ENCODE measurements around the gene PTPDC1. TPM values are rescaled to one million over a fixed set of nuclear protein-coding genes. Genes with fewer than 3 reads are reported as not detected.

Gene PTPDC1
- total and polyA plus RNA-seq, 4 donors, result 4.0 to 12.9 (median 9.3) TPM

GRCh38 chr9:94065535-94065961 lies 18.7 kb upstream of the PTPDC1 start:
- Histone ChIP-seq H3K27me3 (ENCODE audit: control insufficient read depth in 1 of 2, insufficient read depth in 2 of 2, low read length in 1 of 2) (no peaks in the 10 kb centered on the region), H3K36me3 (ENCODE audit: control insufficient read depth in 1 of 2, insufficient read depth in 2 of 2, low read length in 1 of 2) (no peaks in the 10 kb centered on the region), H3K4me1 (ENCODE audit: control insufficient read depth in 1 of 2, insufficient read depth in 2 of 2, low read length in 2 of 2) (no peaks in the 10 kb centered on the region), H3K9me3 (ENCODE audit: control insufficient read depth, low read length) (no peaks in the 10 kb centered on the region), H3K4me3 (ENCODE audit: low read length in 2 of 2) (no peak overlapping the region), H3K27ac (ENCODE audit: low read depth in 1 of 2, low read length in 2 of 2) (no peak overlapping the region)
- intact Hi-C loops (cut with DNase I), result loop anchor here (1.0 to 2.0 kb wide), 2 partner anchors 147 to 148 kb away; no protein-coding TSS in a partner anchor
- ATAC-seq (ENCODE audit: low FRiP score) (peak; percentile 82), DNase-seq (peak; percentile 82 to 83)
- 0 to 2% methylated on average over 2 of the region's 2 CpGs for WGBS, 2 donors

GRCh38 chr9:94068257-94068656 lies 16.0 kb upstream of the PTPDC1 start:
- Histone ChIP-seq H3K27me3 (ENCODE audit: control insufficient read depth in 1 of 2, insufficient read depth in 2 of 2, low read length in 1 of 2) (no peaks in the 10 kb centered on the region), H3K4me3 (ENCODE audit: low read length in 2 of 2) (no peak overlapping the region), H3K9me3 (ENCODE audit: control insufficient read depth, low read length) (no peaks in the 10 kb centered on the region), H3K36me3 (ENCODE audit: control insufficient read depth in 1 of 2, insufficient read depth in 2 of 2, low read length in 1 of 2) (no peaks in the 10 kb centered on the region), H3K27ac (ENCODE audit: low read depth in 1 of 2, low read length in 2 of 2) (no peak overlapping the region), H3K4me1 (ENCODE audit: control insufficient read depth in 1 of 2, insufficient read depth in 2 of 2, low read length in 2 of 2) (no peaks in the 10 kb centered on the region)
- DNase-seq (no peak), ATAC-seq (ENCODE audit: low FRiP score) (no peak)
- 80 to 91% methylated on average over 2 of the region's 2 CpGs for WGBS, 2 donors
- intact Hi-C loops (cut with DNase I), result no loop called here

- Histone ChIP-seq H3K27ac (ENCODE audit: low read depth in 1 of 2, low read length in 2 of 2) (no peak overlapping the region), H3K4me3 (ENCODE audit: low read length in 2 of 2) (no peak overlapping the region), H3K4me1 (ENCODE audit: control insufficient read depth in 1 of 2, insufficient read depth in 2 of 2, low read length in 2 of 2) (no peaks in the 10 kb centered on the region), H3K27me3 (ENCODE audit: control insufficient read depth in 1 of 2, insufficient read depth in 2 of 2, low read length in 1 of 2) (no peaks in the 10 kb centered on the region), H3K9me3 (ENCODE audit: control insufficient read depth, low read length) (no peaks in the 10 kb centered on the region), H3K36me3 (ENCODE audit: control insufficient read depth in 1 of 2, insufficient read depth in 2 of 2, low read length in 1 of 2) (no peaks in the 10 kb centered on the region)
- intact Hi-C loops (cut with DNase I), result loop anchor here in 1 of 2 donors (5.0 kb wide), 1 partner anchor 36 kb away; no protein-coding TSS in a partner anchor
- no peak for ATAC-seq (ENCODE audit: low FRiP score)
- DNase-seq, result no peak
- 98% methylated on average over 1 of the region's 1 CpG for WGBS, 2 donors
Observed at GRCh38 chr9:94076557-94076956, 7.7 kb upstream of the PTPDC1 start.

GRCh38 chr9:94078086-94078485 lies 6.2 kb upstream of the PTPDC1 start:
- ATAC-seq (ENCODE audit: low FRiP score), result no peak
- intact Hi-C loops (cut with DNase I), result loop anchor here in 1 of 2 donors (5.0 kb wide), 1 partner anchor 34 kb away; no protein-coding TSS in a partner anchor
- Histone ChIP-seq H3K27me3 (ENCODE audit: control insufficient read depth in 1 of 2, insufficient read depth in 2 of 2, low read length in 1 of 2) (no peaks in the 10 kb centered on the region), H3K4me1 (ENCODE audit: control insufficient read depth in 1 of 2, insufficient read depth in 2 of 2, low read length in 2 of 2) (no peaks in the 10 kb centered on the region), H3K9me3 (ENCODE audit: control insufficient read depth, low read length) (no peaks in the 10 kb centered on the region), H3K4me3 (ENCODE audit: low read length in 2 of 2) (no peak overlapping the region), H3K27ac (ENCODE audit: low read depth in 1 of 2, low read length in 2 of 2) (no peak overlapping the region), H3K36me3 (ENCODE audit: control insufficient read depth in 1 of 2, insufficient read depth in 2 of 2, low read length in 1 of 2) (peaks cover 0 to 2% of the 10 kb centered on the region in 2 donors)
- no peak for DNase-seq
- 97 to 98% methylated on average over 2 of the region's 2 CpGs for WGBS, 2 donors

GRCh38 chr9:94079236-94079635 lies 5.0 kb upstream of the PTPDC1 start:
- intact Hi-C loops (cut with DNase I), result loop anchor here in 1 of 2 donors (5.0 kb wide), 1 partner anchor 33 kb away; no protein-coding TSS in a partner anchor
- no peaks in the 10 kb centered on the region for H3K4me1 ChIP-seq (ENCODE audit: control insufficient read depth in 1 of 2, insufficient read depth in 2 of 2, low read length in 2 of 2)

GRCh38 chr9:94080249-94080648 lies 4.0 kb upstream of the PTPDC1 start:
- intact Hi-C loops (cut with DNase I), result no loop called here
- Histone ChIP-seq H3K36me3 (ENCODE audit: control insufficient read depth in 1 of 2, insufficient read depth in 2 of 2, low read length in 1 of 2) (peaks cover 0 to 2% of the 10 kb centered on the region in 2 donors), H3K27me3 (ENCODE audit: control insufficient read depth in 1 of 2, insufficient read depth in 2 of 2, low read length in 1 of 2) (no peaks in the 10 kb centered on the region), H3K27ac (ENCODE audit: low read depth in 1 of 2, low read length in 2 of 2) (no peak overlapping the region), H3K9me3 (ENCODE audit: control insufficient read depth, low read length) (no peaks in the 10 kb centered on the region), H3K4me1 (ENCODE audit: control insufficient read depth in 1 of 2, insufficient read depth in 2 of 2, low read length in 2 of 2) (no peaks in the 10 kb centered on the region), H3K4me3 (ENCODE audit: low read length in 2 of 2) (no peak overlapping the region)
- ATAC-seq (ENCODE audit: low FRiP score), result no peak
- WGBS, 2 donors, result 95 to 98% methylated on average over 2 of the region's 2 CpGs
- DNase-seq, result no peak

More at GRCh38 chr9:94079236-94079635, 5.0 kb upstream of the PTPDC1 start:
- no peaks in the 10 kb centered on the region for H3K9me3 ChIP-seq (ENCODE audit: control insufficient read depth, low read length)
- no peak overlapping the region for H3K4me3 ChIP-seq (ENCODE audit: low read length in 2 of 2)
- WGBS, 2 donors, result 78 to 94% methylated on average over 2 of the region's 2 CpGs
- no peak for ATAC-seq (ENCODE audit: low FRiP score)
- H3K27ac ChIP-seq (ENCODE audit: low read depth in 1 of 2, low read length in 2 of 2), result no peak overlapping the region
- H3K27me3 ChIP-seq (ENCODE audit: control insufficient read depth in 1 of 2, insufficient read depth in 2 of 2, low read length in 1 of 2), result no peaks in the 10 kb centered on the region
- H3K36me3 ChIP-seq (ENCODE audit: control insufficient read depth in 1 of 2, insufficient read depth in 2 of 2, low read length in 1 of 2), result peaks cover 0 to 2% of the 10 kb centered on the region in 2 donors
- no peak for DNase-seq

- Histone ChIP-seq H3K9me3 (ENCODE audit: control insufficient read depth, low read length) (no peaks in the 10 kb centered on the region), H3K4me1 (ENCODE audit: control insufficient read depth in 1 of 2, insufficient read depth in 2 of 2, low read length in 2 of 2) (no peaks in the 10 kb centered on the region), H3K27ac (ENCODE audit: low read depth in 1 of 2, low read length in 2 of 2) (no peak overlapping the region), H3K36me3 (ENCODE audit: control insufficient read depth in 1 of 2, insufficient read depth in 2 of 2, low read length in 1 of 2) (peaks cover 0 to 2% of the 10 kb centered on the region in 2 donors), H3K27me3 (ENCODE audit: control insufficient read depth in 1 of 2, insufficient read depth in 2 of 2, low read length in 1 of 2) (no peaks in the 10 kb centered on the region), H3K4me3 (ENCODE audit: low read length in 2 of 2) (no peak overlapping the region)
- 93 to 94% methylated on average over 4 of the region's 4 CpGs for WGBS, 2 donors
- intact Hi-C loops (cut with DNase I), result no loop called here
- no peak for DNase-seq
- no peak for ATAC-seq (ENCODE audit: low FRiP score)
Observed at GRCh38 chr9:94081435-94081834, 2.8 kb upstream of the PTPDC1 start.

GRCh38 chr9:94081864-94082463 lies 2.3 kb upstream of the PTPDC1 start:
- intact Hi-C loops (cut with DNase I), result no loop called here
- ATAC-seq (ENCODE audit: low FRiP score), result no peak
- H3K9me3 ChIP-seq (ENCODE audit: control insufficient read depth, low read length), result no peaks in the 10 kb centered on the region
- H3K27ac ChIP-seq (ENCODE audit: low read depth in 1 of 2, low read length in 2 of 2), result no peak overlapping the region
- WGBS, 2 donors, result 77 to 78% methylated on average over 8 of the region's 8 CpGs
- peaks cover 0 to 2% of the 10 kb centered on the region in 2 donors for H3K36me3 ChIP-seq (ENCODE audit: control insufficient read depth in 1 of 2, insufficient read depth in 2 of 2, low read length in 1 of 2)
- H3K4me3 ChIP-seq (ENCODE audit: low read length in 2 of 2), result no peak overlapping the region
- no peaks in the 10 kb centered on the region for H3K27me3 ChIP-seq (ENCODE audit: control insufficient read depth in 1 of 2, insufficient read depth in 2 of 2, low read length in 1 of 2)
- DNase-seq, result no peak
- H3K4me1 ChIP-seq (ENCODE audit: control insufficient read depth in 1 of 2, insufficient read depth in 2 of 2, low read length in 2 of 2), result no peaks in the 10 kb centered on the region

- no peak overlapping the region for H3K27ac ChIP-seq (ENCODE audit: low read depth in 1 of 2, low read length in 2 of 2)
- no peaks in the 10 kb centered on the region for H3K9me3 ChIP-seq (ENCODE audit: control insufficient read depth, low read length)
- H3K4me1 ChIP-seq (ENCODE audit: control insufficient read depth in 1 of 2, insufficient read depth in 2 of 2, low read length in 2 of 2), result no peaks in the 10 kb centered on the region
- intact Hi-C loops (cut with DNase I), result no loop called here
- ATAC-seq (ENCODE audit: low FRiP score) (no peak), DNase-seq (no peak)
- no peaks in the 10 kb centered on the region for H3K27me3 ChIP-seq (ENCODE audit: control insufficient read depth in 1 of 2, insufficient read depth in 2 of 2, low read length in 1 of 2)
- 94 to 99% methylated on average over 3 of the region's 3 CpGs for WGBS, 2 donors
- peaks cover 0 to 2% of the 10 kb centered on the region in 2 donors for H3K36me3 ChIP-seq (ENCODE audit: control insufficient read depth in 1 of 2, insufficient read depth in 2 of 2, low read length in 1 of 2)
- H3K4me3 ChIP-seq (ENCODE audit: low read length in 2 of 2), result no peak overlapping the region
Observed at GRCh38 chr9:94082553-94082952, 1.7 kb upstream of the PTPDC1 start.
